GM21515 (cell line): ENCODE data around the gene CMYA5.

Source experiments
- ATAC-seq: cut with Tn5 transposase; IDR thresholded peaks from one replicate; pipeline ENCODE4 v1.9.1; 2021; ENCODE audit not compliant: unreplicated experiment

CMYA5 gene

GRCh38 chr5:79793304-79793703 is 103.7 kb downstream of the CMYA5 start:
- no peak for ATAC-seq

- ATAC-seq = no peak
Observed at GRCh38 chr5:79793722-79794121, 104.1 kb downstream of the CMYA5 start.

DNA sequence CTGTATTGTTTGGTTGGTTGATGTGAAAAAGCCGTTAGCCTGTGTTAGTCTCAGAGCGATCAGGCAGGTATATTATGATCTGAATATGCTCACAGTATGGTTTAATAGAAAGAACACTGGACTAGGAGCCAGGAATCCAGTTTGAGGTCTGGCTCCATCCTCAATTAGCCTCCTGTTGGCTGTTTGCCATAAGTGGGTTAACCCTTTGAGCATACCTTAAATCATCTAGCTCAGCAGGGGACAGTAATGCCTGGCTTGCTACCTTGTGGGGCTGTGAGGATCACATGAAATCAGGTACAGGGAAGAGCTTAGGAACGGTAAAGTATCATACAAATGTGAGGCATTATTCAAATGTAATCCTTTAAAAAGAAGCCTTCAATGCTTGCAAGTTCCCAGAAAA is 104.7 kb downstream of the CMYA5 start:
- ATAC-seq = no peak

- ATAC-seq = no peak
Observed at GRCh38 chr5:79795764-79796398, 106.2 kb downstream of the CMYA5 start.

DNA sequence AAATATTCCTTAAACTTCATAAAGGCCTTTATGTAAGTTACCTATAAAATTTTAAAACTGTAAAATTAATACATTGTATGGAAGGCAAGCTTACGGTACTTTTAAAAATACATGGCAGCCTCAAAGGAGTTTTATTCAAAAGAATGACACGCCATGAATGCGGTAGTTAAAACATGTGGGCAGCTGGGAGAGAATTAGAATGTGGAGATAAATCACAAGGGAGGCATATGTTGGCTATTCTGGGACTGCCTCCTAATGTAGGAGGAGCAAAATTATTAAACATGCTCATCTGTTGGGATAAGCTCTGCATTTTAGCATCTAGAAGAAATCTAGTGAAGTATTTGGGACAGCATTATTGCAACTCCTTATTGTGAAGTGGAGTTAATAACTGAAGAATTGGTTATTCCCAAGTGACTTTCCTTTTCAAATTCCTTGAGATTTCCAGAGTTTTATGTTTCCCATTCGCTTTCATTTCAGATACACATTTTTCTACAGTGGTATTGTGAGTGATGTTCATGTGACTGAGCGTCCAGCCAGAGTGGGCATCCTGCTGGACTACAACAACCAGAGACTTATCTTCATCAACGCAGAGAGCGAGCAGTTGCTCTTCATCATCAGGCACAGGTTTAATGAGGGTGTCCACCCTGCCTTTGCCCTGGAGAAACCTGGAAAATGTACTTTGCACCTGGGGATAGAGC is 109.4 kb downstream of the CMYA5 start:
- ATAC-seq = no peak

GRCh38 chr5:79800979-79801827 is 111.6 kb downstream of the CMYA5 start:
- no peak for ATAC-seq

DNA sequence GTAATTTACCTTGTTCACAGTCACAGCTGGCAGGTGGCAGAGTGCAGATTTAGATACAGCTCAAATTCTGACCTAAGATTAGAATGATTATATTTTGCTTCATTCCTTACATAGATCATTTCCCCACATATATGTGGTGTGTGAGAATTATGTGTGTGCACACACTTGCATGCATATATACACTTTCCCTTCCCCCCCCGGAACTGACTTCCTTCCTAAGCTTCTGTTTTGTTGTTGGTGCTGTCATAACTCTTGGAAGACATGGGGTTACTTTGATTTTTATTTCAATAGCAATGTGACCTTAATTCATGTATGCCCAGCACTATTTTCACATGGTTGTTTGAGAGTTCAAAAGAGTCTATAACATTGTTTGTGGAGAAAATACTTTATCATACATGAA is 112.8 kb downstream of the CMYA5 start:
- ATAC-seq = no peak

DNA sequence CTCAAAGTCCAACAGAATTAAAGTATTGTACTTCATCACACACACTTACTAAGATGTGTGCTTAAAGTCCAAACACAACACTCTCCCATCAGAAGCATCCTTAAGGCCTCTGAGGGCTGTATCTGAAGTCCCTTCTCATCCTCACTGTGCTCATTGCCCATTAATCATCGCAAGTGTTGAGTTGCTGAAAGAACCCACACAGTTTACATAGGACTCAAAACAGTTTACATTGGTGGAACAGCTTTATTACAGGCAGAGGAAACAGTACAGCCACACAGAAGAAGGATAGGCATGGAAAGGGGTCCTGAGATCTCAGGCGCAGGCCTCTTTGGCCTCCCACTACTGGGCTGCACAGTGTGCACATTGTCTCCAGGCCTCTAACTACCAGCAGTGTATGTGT is 113.4 kb downstream of the CMYA5 start:
- no peak for ATAC-seq

DNA sequence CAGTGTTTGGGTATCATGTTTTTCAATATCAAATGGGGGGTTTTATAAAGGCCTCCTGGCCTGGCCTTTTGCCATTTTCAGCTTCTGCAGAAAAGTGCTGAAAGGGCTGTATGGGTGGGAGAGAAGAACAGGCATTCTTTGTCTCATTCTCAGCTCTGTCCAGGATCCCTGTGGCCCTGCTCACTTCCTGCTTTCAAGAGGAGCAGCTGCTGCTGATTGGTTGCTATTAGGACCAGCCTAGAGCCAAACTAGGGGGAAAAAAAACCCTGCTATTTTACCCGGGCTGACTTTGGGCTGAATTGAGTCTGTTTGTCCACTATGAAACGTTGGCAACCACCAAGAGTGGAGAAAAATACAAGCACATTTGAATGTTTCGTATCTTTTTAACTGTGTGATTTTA is 117.1 kb downstream of the CMYA5 start:
- ATAC-seq = no peak

GRCh38 chr5:79809743-79810142 is 120.1 kb downstream of the CMYA5 start:
- ATAC-seq = no peak

DNA sequence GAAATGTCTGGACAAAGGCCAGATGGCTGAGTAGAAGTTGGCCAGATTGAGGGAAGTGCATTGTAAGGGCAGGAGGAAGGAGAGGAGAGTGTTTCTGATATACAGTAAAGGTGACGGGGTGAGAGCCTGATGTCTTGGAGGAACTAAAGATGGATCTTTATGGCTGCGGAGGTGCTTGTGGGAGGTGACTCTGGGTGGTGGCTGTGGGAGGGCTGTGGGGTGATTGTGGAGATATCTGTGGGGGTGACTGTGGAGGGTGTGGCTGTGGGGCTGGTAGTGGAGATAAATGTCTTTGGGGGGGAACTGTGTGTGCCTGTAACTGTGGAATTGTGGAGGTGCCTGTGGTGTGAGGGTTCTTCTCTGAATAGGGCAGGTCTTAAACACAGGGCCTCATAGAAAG is 121.4 kb downstream of the CMYA5 start:
- ATAC-seq = no peak

- ATAC-seq = no peak
Observed at GRCh38 chr5:79811904-79812303, 122.3 kb downstream of the CMYA5 start.

DNA sequence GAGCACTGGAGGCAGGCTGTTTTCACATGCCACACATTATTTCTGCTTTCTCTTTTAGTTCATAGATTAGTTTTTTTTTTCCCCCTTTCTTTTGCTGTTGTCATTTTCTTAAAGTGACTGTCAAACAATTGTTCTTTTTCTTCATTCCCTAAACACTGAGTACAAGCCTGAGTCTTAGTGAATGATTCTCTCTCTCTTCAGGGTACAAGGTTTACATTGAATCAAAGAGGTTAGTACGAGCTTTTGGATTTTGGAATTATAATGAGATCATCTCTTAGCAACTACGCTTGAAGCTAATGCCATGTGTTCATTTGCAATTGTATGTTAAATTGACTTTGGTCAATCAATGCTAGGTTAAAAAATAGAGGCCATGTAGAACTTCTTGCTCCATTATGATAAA is 125.1 kb downstream of the CMYA5 start:
- ATAC-seq = no peak

- no peak for ATAC-seq
Observed at GRCh38 chr5:79816014-79816413, 126.4 kb downstream of the CMYA5 start.

DNA sequence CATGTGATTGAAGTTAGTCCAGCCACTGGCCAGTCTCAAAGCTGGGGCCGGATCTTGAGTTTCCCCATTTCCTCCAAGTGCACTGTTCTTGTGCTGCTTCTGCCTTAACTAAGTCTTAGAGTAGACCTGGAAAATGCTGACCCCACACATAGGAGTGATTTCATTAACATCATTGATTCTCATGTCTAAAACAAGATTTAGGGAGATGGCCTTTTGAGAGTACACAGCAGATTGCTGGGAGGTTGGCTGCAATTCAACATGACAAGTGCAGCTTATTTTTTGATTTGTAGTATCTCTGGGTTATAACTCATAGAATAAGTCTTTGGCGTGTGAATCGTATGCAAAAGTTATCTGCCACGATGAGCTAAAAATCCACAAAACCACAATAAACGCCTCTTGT is 131.0 kb downstream of the CMYA5 start:
- ATAC-seq = no peak

GRCh38 chr5:79824444-79824843 is 134.8 kb downstream of the CMYA5 start:
- ATAC-seq = no peak

DNA sequence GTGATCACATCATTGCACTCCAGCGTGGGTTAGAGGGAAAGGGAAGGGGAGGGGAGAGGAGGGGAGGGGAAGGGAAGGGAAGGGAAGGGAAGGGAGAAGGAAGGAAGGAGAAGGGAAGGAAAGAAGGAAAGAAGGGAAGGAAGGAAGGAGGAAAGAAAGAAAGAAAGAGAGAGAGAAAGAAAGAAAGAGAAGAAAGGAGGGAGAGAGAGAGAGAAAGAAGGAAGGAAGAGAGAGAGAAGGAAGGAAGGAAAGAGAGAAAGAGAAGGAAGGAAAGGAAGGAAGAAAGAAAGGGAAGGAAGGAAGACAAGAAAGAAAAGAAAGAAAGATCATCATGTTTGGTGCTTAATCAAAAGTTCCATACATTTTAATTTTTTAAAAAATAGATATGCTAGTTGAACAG is 136.2 kb downstream of the CMYA5 start:
- no peak for ATAC-seq

GRCh38 chr5:79827159-79827629 is 137.6 kb downstream of the CMYA5 start:
- ATAC-seq = no peak

DNA sequence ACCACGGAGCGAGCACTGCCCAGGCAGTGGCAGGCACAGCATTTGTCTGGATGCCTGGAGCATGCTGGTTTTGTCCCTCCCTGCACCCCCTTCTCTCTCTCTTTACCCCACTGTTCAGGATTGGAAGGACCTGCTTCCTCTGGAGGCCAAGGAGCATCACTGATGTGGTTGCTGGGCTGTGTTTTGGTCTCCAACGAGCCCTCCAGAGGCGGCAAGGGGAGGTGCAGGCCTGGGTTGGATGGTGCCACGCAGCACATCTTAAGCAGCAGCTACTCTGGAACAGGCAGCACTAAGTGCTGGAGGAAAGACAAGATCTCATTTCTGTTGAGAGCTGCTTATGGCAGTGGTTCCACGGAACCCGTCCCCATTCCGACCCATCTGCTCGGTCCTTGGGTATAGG is 139.6 kb downstream of the CMYA5 start:
- no peak for ATAC-seq

DNA sequence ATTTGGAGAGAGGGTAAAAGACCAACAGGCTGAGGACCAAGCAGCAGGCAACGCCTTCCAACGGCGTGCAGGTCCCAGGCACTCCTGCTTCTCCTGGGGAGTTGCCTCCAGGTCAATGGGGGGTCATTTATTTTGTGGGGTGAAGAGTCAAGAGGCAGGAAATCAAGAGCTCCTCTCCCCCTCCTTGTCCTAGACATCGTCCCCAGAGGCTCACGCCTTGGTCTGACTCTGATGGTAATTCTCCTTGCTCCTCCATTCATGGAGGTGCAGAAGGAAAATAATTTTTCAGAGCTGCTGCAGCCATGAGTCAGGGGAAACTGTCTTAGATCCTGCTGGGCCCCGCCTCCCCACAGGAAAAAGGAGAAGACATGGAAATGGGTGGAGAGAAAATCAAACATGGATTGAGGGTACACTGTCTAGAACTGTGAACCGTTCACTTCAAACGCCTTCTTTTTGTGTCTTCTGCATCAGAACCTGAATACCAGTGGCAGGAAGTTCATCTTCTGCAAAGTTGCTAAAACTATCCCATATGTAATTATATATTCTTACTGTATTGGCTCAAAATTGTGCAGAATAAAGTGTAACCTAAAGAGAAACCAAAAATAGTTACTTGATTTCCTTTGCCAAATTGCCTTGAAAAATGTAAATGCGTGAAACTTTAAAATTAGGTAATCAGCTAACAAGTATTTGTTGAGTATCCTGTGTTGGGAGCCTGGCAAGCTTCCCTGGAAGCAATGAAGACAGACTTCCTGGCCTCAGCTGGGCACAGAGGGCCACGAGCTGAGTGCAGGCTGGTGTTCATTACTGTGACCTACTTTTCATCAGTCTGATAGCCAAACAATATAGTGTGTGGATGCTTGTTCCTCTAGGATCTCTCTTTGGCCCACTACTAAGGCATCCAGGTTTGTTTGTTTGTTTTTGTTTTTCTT is 142.0 kb downstream of the CMYA5 start:
- ATAC-seq = no peak

GRCh38 chr5:79832911-79833310 is 143.3 kb downstream of the CMYA5 start:
- no peak for ATAC-seq
